K562 (cell line): Measurements from ENCODE around the gene FXYD3. TPM values are rescaled to one million over a fixed set of nuclear protein-coding genes. Genes with fewer than 3 reads are reported as not detected.

ENCODE experiments used
- BDP1 ChIP-seq: IDR thresholded peaks from 3 replicates; pipeline ENCODE4 v1.6.1; 2011; ENCODE audit not compliant: insufficient read length, insufficient read depth
- BRD9 ChIP-seq: fragments of 450-650 bp; IDR thresholded peaks from 2 replicates; pipeline ENCODE4 v1.6.1; 2018; ENCODE audit warnings: low read depth; ENCODE audit not compliant: partially characterized antibody
- C11orf30 ChIP-seq: fragments of 450-650 bp; IDR thresholded peaks from 2 replicates; pipeline ENCODE4 v1.6.1; 2016; ENCODE audit warnings: low read depth, mild to moderate bottlenecking
- CTBP1 ChIP-seq: fragments of 450-650 bp; IDR thresholded peaks from 2 replicates; pipeline ENCODE4 v1.6.1; 2016; ENCODE audit warnings: borderline replicate concordance
- DPF2 ChIP-seq: fragments of 450-650 bp; IDR thresholded peaks from 2 replicates; pipeline ENCODE4 v1.6.1; 2016
- E2F5 ChIP-seq: sonication (generic); formaldehyde crosslinking; IDR thresholded peaks from 2 replicates; pipeline ENCODE4 v1.8.0; 2022; ENCODE audit warnings: mild to moderate bottlenecking, missing genetic modification reagents
- E4F1 ChIP-seq: fragments of 250-450 bp; sonication (Bioruptor Pico); IDR thresholded peaks from 2 replicates; pipeline ENCODE4 v1.5.0; 2021; ENCODE audit warnings: mild to moderate bottlenecking, borderline replicate concordance
- FOXJ2 ChIP-seq: fragments of 200-800 bp; sonication (Bioruptor generic); IDR thresholded peaks from 2 replicates; pipeline ENCODE4 v1.6.1; 2016; ENCODE audit warnings: missing genetic modification characterization, missing compliant biosample characterization
- GATA2 ChIP-seq: sonication (generic); formaldehyde crosslinking; IDR thresholded peaks from 2 replicates; pipeline ENCODE4 v1.4.0; 2020; ENCODE audit warnings: mild to moderate bottlenecking, missing genetic modification reagents
- HMGN3 ChIP-seq: IDR thresholded peaks from 2 replicates; pipeline ENCODE4 v1.6.1; 2011; ENCODE audit warnings: borderline replicate concordance, low read depth, mild to moderate bottlenecking, mixed read lengths, low read length; ENCODE audit not compliant: insufficient read length; ENCODE audit errors: extremely low read depth
- ILK ChIP-seq: fragments of 450-650 bp; IDR thresholded peaks from 2 replicates; pipeline ENCODE4 v1.6.1; 2016; ENCODE audit warnings: missing genetic modification characterization, low read depth, mild to moderate bottlenecking, missing compliant biosample characterization, moderate library complexity, borderline replicate concordance
- MAFG ChIP-seq: fragments of 450-650 bp; conservative IDR thresholded peaks from 2 replicates; pipeline ENCODE4 v1.6.1; 2016; ENCODE audit warnings: missing genetic modification characterization, missing compliant biosample characterization
- NCOA1 ChIP-seq: fragments of 450-650 bp; IDR thresholded peaks from 2 replicates; pipeline ENCODE4 v1.6.1; 2016; ENCODE audit warnings: low read depth
- PHF20 ChIP-seq: fragments of 450-650 bp; IDR thresholded peaks from 2 replicates; pipeline ENCODE4 v1.6.1; 2018; ENCODE audit not compliant: partially characterized antibody
- PKNOX1 ChIP-seq: fragments of 450-650 bp; IDR thresholded peaks from 2 replicates; pipeline ENCODE4 v1.6.1; 2016
- STAG1 ChIP-seq: sonication (generic); formaldehyde crosslinking; IDR thresholded peaks from 2 replicates; pipeline ENCODE4 v1.5.0; 2020; ENCODE audit warnings: missing genetic modification reagents, borderline replicate concordance
- ZBED1 ChIP-seq: IDR thresholded peaks from 2 replicates; pipeline ENCODE4 v1.6.1; 2014
- ZNF133 ChIP-seq: fragments of 250-450 bp; sonication (Bioruptor Pico); IDR thresholded peaks from 2 replicates; pipeline ENCODE4 v1.4.0; 2020; ENCODE audit warnings: mild to moderate bottlenecking
- ZNF239 ChIP-seq: fragments of 250-450 bp; sonication (Bioruptor Pico); IDR thresholded peaks from 2 replicates; pipeline ENCODE4 v1.4.0; 2020; ENCODE audit warnings: mild to moderate bottlenecking
- ZNF280A ChIP-seq: fragments of 450-650 bp; IDR thresholded peaks from 2 replicates; pipeline ENCODE4 v1.6.1; 2018; ENCODE audit warnings: mild to moderate bottlenecking, low read depth; ENCODE audit not compliant: partially characterized antibody
- ZNF696 ChIP-seq: fragments of 250-450 bp; sonication (Bioruptor Pico); conservative IDR thresholded peaks from 2 replicates; pipeline ENCODE4 v1.4.0; 2020; ENCODE audit warnings: mild to moderate bottlenecking, moderate library complexity
- ZNF766 ChIP-seq: fragments of 200-800 bp; sonication (Bioruptor generic); conservative IDR thresholded peaks from 2 replicates; pipeline ENCODE4 v1.6.1; 2016; ENCODE audit warnings: missing genetic modification characterization, missing compliant biosample characterization
- polyA plus RNA-seq, 8 experiments: library from polyadenylated mRNA; depleted of rRNA in 4 of 8; stranded (reverse) in 5 of 8; unstranded in 3 of 8; fragments of >200 nt; fragmentation: Nextera tagmentation in 2 of 8; fragmentation: Illumina TruSeq in 1 of 8; extraction: Ambion mirVana in 2 of 8; extraction: Trizol in 1 of 8; gene quantifications; 2 replicates each; pipeline versions ENCODE4 v1.2.1 to v1.2.3, GENCODE V29; 2011 to 2014; ENCODE audit warnings: inconsistent platforms in 1 of 8, missing spikeins in 1 of 8
- total RNA-seq, 7 experiments: library from RNA; depleted of rRNA in 6 of 7; stranded (reverse); fragments of >200 nt in 6 of 7; fragmentation: Illumina TruSeq in 2 of 7; extraction: Trizol in 2 of 7; gene quantifications; 2 replicates each; pipeline versions ENCODE4 v1.2.1 to v1.2.3, GENCODE V29; 2011 to 2021; ENCODE audit warnings: low replicate concordance in 1 of 7

Gene FXYD3
- total and polyA plus RNA-seq, 9 of the 15 experiments (the other 6 are each of a cell fraction or from before 2014, with no cell fraction given): 0.24 TPM; not detected in 8

- no peak for TF ChIP-seq E2F5 (CRISPR knock-in tag)
- TF ChIP-seq E4F1 (CRISPR knock-in tag): no peak
- no peak for TF ChIP-seq MAFG (tag)
- TF ChIP-seq ZNF133 (CRISPR knock-in tag): no peak
- TF ChIP-seq GATA2 (CRISPR knock-in tag): 0 out of 2 replicates have a peak, but pooled peaks have one; percentile 29
- TF ChIP-seq ZBED1: no peak
- no peak for TF ChIP-seq BDP1
- TF ChIP-seq ZNF696 (CRISPR knock-in tag): no peak
- TF ChIP-seq STAG1: peak; percentile 13; the same call in 1 of the 2 replicates
- TF ChIP-seq NCOA1: 0 out of 2 replicates have a peak, but pooled peaks have one; percentile 34
- TF ChIP-seq ZNF766: no peak
- TF ChIP-seq CTBP1: peak; percentile 81; the same call in 1 of the 2 replicates
- no peak for TF ChIP-seq C11orf30
- TF ChIP-seq PHF20: peak; percentile 46
- peak; percentile 49 for TF ChIP-seq ZNF280A
- TF ChIP-seq ZNF239 (CRISPR knock-in tag): no peak
- TF ChIP-seq HMGN3: peak; percentile 41
- TF ChIP-seq DPF2: peak; percentile 74
- TF ChIP-seq BRD9: peak; percentile 35
- no peak for TF ChIP-seq FOXJ2 (tag)
- TF ChIP-seq ILK (tag): no peak
- TF ChIP-seq PKNOX1: peak; percentile 33; the same call in 1 of the 2 replicates
Observed at GRCh38 chr19:35105411-35106290, 10.0 kb upstream of the FXYD3 start (continued).
